Measurements from ENCODE around the gene DARS2.

Gene DARS2

DNA sequence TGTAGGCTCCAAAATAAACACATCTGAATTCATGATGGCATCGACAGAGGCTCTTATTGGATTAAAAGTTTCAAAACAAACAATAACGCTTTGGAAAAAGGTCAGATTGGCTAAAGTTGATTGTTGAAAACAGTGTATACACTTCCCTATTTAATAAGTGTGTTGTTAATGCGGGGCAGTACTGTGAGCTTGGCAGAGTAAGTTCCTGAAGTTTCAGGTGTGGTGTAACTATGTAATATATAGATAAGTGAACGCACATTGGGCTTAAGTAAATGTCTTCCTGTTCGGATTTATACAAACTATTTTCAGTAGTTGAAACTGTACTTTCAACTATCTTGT lies 44.5 kb downstream of the DARS2 start:
- TF ChIP-seq FOXM1 (IDR thresholded peaks at IDR 0.05; ENCODE audit: borderline replicate concordance, low read depth): 0 out of 2 replicates have a peak, but pooled peaks have one; percentile 3
- TF ChIP-seq, protein P1, sequence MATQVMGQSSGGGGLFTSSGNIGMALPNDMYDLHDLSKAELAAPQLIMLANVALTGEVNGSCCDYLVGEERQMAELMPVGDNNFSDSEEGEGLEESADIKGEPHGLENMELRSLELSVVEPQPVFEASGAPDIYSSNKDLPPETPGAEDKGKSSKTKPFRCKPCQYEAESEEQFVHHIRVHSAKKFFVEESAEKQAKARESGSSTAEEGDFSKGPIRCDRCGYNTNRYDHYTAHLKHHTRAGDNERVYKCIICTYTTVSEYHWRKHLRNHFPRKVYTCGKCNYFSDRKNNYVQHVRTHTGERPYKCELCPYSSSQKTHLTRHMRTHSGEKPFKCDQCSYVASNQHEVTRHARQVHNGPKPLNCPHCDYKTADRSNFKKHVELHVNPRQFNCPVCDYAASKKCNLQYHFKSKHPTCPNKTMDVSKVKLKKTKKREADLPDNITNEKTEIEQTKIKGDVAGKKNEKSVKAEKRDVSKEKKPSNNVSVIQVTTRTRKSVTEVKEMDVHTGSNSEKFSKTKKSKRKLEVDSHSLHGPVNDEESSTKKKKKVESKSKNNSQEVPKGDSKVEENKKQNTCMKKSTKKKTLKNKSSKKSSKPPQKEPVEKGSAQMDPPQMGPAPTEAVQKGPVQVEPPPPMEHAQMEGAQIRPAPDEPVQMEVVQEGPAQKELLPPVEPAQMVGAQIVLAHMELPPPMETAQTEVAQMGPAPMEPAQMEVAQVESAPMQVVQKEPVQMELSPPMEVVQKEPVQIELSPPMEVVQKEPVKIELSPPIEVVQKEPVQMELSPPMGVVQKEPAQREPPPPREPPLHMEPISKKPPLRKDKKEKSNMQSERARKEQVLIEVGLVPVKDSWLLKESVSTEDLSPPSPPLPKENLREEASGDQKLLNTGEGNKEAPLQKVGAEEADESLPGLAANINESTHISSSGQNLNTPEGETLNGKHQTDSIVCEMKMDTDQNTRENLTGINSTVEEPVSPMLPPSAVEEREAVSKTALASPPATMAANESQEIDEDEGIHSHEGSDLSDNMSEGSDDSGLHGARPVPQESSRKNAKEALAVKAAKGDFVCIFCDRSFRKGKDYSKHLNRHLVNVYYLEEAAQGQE (IDR thresholded peaks at IDR 0.05; ENCODE audit: low read depth): no peak

DNA sequence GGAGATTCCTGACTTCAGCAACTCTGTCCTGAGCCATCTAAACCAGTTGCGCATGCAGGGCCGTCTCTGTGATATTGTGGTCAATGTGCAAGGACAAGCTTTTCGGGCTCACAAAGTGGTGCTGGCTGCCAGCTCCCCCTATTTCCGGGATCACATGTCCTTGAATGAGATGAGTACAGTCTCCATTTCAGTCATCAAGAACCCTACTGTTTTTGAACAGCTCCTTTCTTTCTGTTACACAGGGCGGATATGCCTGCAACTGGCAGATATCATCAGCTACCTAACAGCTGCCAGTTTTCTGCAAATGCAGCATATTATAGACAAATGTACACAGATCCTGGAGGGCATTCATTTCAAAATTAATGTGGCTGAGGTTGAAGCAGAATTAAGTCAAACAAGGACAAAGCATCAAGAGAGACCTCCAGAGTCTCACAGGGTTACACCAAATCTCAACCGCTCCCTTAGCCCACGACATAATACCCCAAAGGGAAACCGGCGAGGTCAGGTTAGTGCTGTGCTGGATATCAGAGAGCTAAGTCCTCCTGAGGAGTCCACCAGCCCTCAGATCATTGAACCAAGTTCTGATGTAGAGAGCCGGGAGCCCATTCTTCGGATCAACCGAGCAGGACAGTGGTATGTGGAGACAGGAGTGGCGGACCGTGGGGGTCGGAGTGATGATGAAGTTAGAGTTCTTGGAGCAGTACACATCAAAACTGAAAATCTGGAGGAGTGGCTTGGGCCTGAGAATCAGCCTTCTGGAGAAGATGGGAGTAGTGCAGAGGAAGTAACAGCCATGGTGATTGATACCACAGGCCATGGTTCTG lies 46.0 kb downstream of the DARS2 start:
- no peak for TF ChIP-seq FOXM1 (IDR thresholded peaks at IDR 0.05; ENCODE audit: borderline replicate concordance, low read depth)
- TF ChIP-seq TEAD4 (IDR thresholded peaks at IDR 0.05): no peak
- TF ChIP-seq CREB1 (IDR thresholded peaks at IDR 0.05; ENCODE audit: low read depth): no peak
- no peak for TF ChIP-seq TAF1 (IDR thresholded peaks at IDR 0.05; ENCODE audit: low read depth)

DNA sequence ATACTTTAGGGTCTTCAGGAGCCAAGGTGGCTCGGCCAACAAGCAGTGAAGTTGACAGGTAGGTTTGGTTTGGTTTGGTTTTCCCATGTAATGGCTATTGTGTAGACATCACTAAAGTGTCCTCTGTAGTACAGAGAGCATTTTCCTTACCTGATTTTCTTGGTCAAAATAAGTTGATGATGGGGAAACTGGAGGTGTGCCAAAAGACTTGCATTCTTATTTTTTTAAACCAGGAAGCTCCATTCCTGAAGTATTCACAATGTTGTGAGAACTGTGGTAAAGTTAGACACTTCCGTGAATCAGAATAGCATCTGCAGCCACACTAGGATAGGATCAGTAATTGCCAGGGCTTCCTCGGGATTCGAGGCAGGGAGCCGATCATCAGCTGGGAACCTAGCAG lies 46.6 kb downstream of the DARS2 start:
- TF ChIP-seq CEBPB (IDR thresholded peaks at IDR 0.05) (no peak), NFIC (IDR thresholded peaks at IDR 0.05) (no peak), EP300 (IDR thresholded peaks at IDR 0.05; ENCODE audit: borderline replicate concordance) (no peak), TCF12 (IDR thresholded peaks at IDR 0.05; ENCODE audit: low read depth) (no peak), YY1 (IDR thresholded peaks at IDR 0.05; ENCODE audit: low read depth) (no peak), FOXM1 (IDR thresholded peaks at IDR 0.05; ENCODE audit: borderline replicate concordance, low read depth) (no peak), ZBTB7A (IDR thresholded peaks at IDR 0.05; ENCODE audit: low read depth) (no peak), RAD21 (IDR thresholded peaks at IDR 0.05; ENCODE audit: low read depth) (no peak), TEAD4 (IDR thresholded peaks at IDR 0.05) (no peak), CREB1 (IDR thresholded peaks at IDR 0.05; ENCODE audit: low read depth) (no peak), TAF1 (IDR thresholded peaks at IDR 0.05; ENCODE audit: low read depth) (no peak), EGR1 (IDR thresholded peaks at IDR 0.05) (no peak)
- TF ChIP-seq, protein P2, sequence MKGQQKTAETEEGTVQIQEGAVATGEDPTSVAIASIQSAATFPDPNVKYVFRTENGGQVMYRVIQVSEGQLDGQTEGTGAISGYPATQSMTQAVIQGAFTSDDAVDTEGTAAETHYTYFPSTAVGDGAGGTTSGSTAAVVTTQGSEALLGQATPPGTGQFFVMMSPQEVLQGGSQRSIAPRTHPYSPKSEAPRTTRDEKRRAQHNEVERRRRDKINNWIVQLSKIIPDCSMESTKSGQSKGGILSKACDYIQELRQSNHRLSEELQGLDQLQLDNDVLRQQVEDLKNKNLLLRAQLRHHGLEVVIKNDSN (IDR thresholded peaks at IDR 0.05): no peak
- TF ChIP-seq, protein P3, sequence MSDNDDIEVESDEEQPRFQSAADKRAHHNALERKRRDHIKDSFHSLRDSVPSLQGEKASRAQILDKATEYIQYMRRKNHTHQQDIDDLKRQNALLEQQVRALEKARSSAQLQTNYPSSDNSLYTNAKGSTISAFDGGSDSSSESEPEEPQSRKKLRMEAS (IDR thresholded peaks at IDR 0.05): no peak
- TF ChIP-seq, protein P1 (IDR thresholded peaks at IDR 0.05; ENCODE audit: low read depth): no peak

DNA sequence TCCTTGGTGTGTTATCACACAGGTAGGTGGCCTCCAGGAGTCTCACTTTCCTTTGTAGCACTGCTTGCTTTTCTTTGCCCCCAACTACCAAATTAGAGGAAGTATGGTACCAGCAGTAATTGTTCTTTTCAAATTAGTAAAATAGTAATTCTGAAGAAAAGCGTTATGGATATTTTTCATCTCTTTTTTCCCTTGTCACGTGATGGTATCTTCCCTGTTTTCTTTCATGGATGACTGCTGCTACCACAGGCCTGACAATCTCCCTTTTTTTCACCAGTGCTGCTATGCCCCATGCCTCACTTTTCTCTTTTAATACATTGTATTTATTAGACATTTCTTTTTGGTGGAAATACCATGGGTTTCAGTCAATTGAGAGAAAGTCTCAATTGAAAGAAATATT lies 47.0 kb downstream of the DARS2 start:
- no peak for TF ChIP-seq ZBTB7A (IDR thresholded peaks at IDR 0.05; ENCODE audit: low read depth)

DNA sequence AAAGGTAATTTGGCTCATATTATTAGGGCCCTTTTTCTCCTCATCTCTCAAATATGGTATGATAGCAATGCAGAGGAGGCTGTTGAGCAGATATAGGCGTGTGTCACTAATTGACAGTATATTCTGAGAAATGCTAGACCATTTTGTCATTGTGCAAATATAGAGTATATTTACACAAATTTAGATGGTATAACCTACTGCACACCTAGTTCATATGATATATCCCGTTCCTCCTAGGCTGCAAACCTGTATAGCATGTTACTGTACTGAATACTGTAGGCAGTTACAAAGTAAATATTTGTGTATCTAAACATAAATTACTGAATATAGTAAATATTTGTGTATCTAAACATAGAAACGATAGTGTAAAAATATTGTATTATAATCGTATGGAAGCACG lies 52.3 kb downstream of the DARS2 start:
- TF ChIP-seq, protein P3 (IDR thresholded peaks at IDR 0.05): no peak
- TF ChIP-seq TEAD4 (IDR thresholded peaks at IDR 0.05) (no peak), EP300 (IDR thresholded peaks at IDR 0.05; ENCODE audit: borderline replicate concordance) (no peak), TAF1 (IDR thresholded peaks at IDR 0.05; ENCODE audit: low read depth) (no peak), YY1 (IDR thresholded peaks at IDR 0.05; ENCODE audit: low read depth) (no peak), RAD21 (IDR thresholded peaks at IDR 0.05; ENCODE audit: low read depth) (no peak), ZBTB7A (IDR thresholded peaks at IDR 0.05; ENCODE audit: low read depth) (no peak), CREB1 (IDR thresholded peaks at IDR 0.05; ENCODE audit: low read depth) (no peak), EGR1 (IDR thresholded peaks at IDR 0.05) (no peak), NFIC (IDR thresholded peaks at IDR 0.05) (no peak), TCF12 (IDR thresholded peaks at IDR 0.05; ENCODE audit: low read depth) (no peak), FOXM1 (IDR thresholded peaks at IDR 0.05; ENCODE audit: borderline replicate concordance, low read depth) (no peak), CEBPB (IDR thresholded peaks at IDR 0.05) (no peak)
- TF ChIP-seq, protein P2 (IDR thresholded peaks at IDR 0.05): no peak
- TF ChIP-seq, protein P1 (IDR thresholded peaks at IDR 0.05; ENCODE audit: low read depth): no peak

Measured in Ishikawa (cell line).